CD4-positive, CD25-positive, alpha-beta regulatory T cell (primary cell): ENCODE data around the gene SLC38A3. TPM values are rescaled to one million over a fixed set of nuclear protein-coding genes. Genes with fewer than 3 reads are reported as not detected.

Experiments
- ATAC-seq, 2 donors: fragments of 150-1000 bp; cut with Tn5 transposase; one replicate each; pipeline ENCODE4 v1.10.0; 2021; ENCODE audit warnings: low read depth in 2 of 2, moderate number of reproducible peaks in 2 of 2, moderate library complexity in 1 of 2
- DNase-seq, 3 donors: peaks; one replicate each; pipeline versions ENCODE4 v3.0.0 to v3.0.0-alpha.2; 2012 to 2022; ENCODE audit warnings: mixed read lengths in 1 of 3
- H3K27ac ChIP-seq: one replicate; pipeline ENCODE4 v1.7.0; 2013; ENCODE audit warnings: mild to moderate bottlenecking, low read length; ENCODE audit not compliant: insufficient read depth, poor library complexity, severe bottlenecking
- H3K27me3 ChIP-seq: one replicate; pipeline ENCODE4 v1.7.0; 2013; ENCODE audit warnings: low read length; ENCODE audit not compliant: control insufficient read depth, insufficient read depth
- H3K36me3 ChIP-seq: one replicate; pipeline ENCODE4 v1.7.0; 2013; ENCODE audit warnings: mild to moderate bottlenecking, low read length, moderate library complexity; ENCODE audit not compliant: control insufficient read depth, insufficient read depth
- H3K4me1 ChIP-seq: 2 replicates; pipeline ENCODE4 v1.7.0; 2013; ENCODE audit warnings: mild to moderate bottlenecking, low read length; ENCODE audit not compliant: insufficient read depth, control insufficient read depth, poor library complexity, severe bottlenecking
- H3K4me3 ChIP-seq: one replicate; pipeline ENCODE4 v1.7.0; 2013; ENCODE audit warnings: low read depth, mild to moderate bottlenecking, low read length, moderate library complexity
- H3K9me3 ChIP-seq, 2 experiments: 1 replicate in 1 of 2; 2 replicates in 1 of 2; pipeline ENCODE4 v1.7.0; 2013; ENCODE audit warnings: low read length in 2 of 2, mild to moderate bottlenecking in 1 of 2, moderate library complexity in 1 of 2; ENCODE audit not compliant: control insufficient read depth in 2 of 2
- H3K27ac Mint-ChIP-seq, 3 donors: one replicate each; pipeline ENCODE4 v1.8.0; 2020 to 2022; ENCODE audit warnings: mild to moderate bottlenecking in 3 of 3, mixed read lengths in 3 of 3, moderate library complexity in 2 of 3
- H3K27me3 Mint-ChIP-seq: one replicate; pipeline ENCODE4 v1.8.0; 2022; ENCODE audit warnings: mild to moderate bottlenecking, mixed read lengths
- H3K36me3 Mint-ChIP-seq: one replicate; pipeline ENCODE4 v1.8.0; 2020; ENCODE audit warnings: mixed read lengths
- H3K4me1 Mint-ChIP-seq, 4 donors: one replicate each; pipeline ENCODE4 v1.8.0; 2020 to 2022; ENCODE audit warnings: mixed read lengths in 4 of 4, mild to moderate bottlenecking in 1 of 4
- H3K4me3 Mint-ChIP-seq, 4 donors: one replicate each; pipeline ENCODE4 v1.8.0; 2020 to 2022; ENCODE audit warnings: mild to moderate bottlenecking in 4 of 4, mixed read lengths in 4 of 4, moderate library complexity in 3 of 4
- H3K9me3 Mint-ChIP-seq, 7 donors: one replicate each; pipeline ENCODE4 v1.8.0; 2020 to 2022; ENCODE audit warnings: mixed read lengths in 7 of 7, mild to moderate bottlenecking in 3 of 7, moderate library complexity in 2 of 7
- polyA plus RNA-seq, 4 donors: library from polyadenylated mRNA; unstranded; fragments of 300-500 nt; fragmentation: Illumina TruSeq; gene quantifications; one replicate each; pipeline ENCODE4 v1.2.3, GENCODE V29; 2021
- total RNA-seq: library from RNA; stranded (reverse); gene quantifications from one replicate; pipeline ENCODE4 v1.2.3, GENCODE V29; 2022

Gene SLC38A3
- total and polyA plus RNA-seq, 5 donors from 2014 or later = not detected

GRCh38 chr3:50189989-50190388, 15.1 kb upstream of the SLC38A3 start:
- H3K4me1 Mint-ChIP-seq = peaks cover 0 to 17% (median 2%) of the 10 kb centered on the region in 4 donors
- Histone ChIP-seq H3K36me3 (no peaks in the 10 kb centered on the region), H3K27ac (no peak overlapping the region), H3K27me3 (no peaks in the 10 kb centered on the region), H3K9me3 (no peaks in the 10 kb centered on the region), H3K4me3 (no peak overlapping the region), H3K4me1 (peaks cover 25% of the 10 kb centered on the region)
- ATAC-seq (no peak), DNase-seq (no peak)
- H3K27ac Mint-ChIP-seq = no peak overlapping the region
- peaks cover 17% of the 10 kb centered on the region for H3K27me3 Mint-ChIP-seq
- H3K36me3 Mint-ChIP-seq = no peaks in the 10 kb centered on the region
- no peak overlapping the region for H3K4me3 Mint-ChIP-seq
- peaks cover 0 to 1% (median 0%) of the 10 kb centered on the region in 7 donors for H3K9me3 Mint-ChIP-seq

GRCh38 chr3:50190936-50191660, 14.0 kb upstream of the SLC38A3 start, which contains the start of gene GNAT1:
Gene GNAT1, plus strand, starts transcription at chr3:50191610. Its CDS starts 116 bp downstream, at chr3:50191726.
- DNase-seq (no peak), ATAC-seq (no peak)
- Mint-ChIP-seq H3K27me3 (peaks cover 22% of the 10 kb centered on the region), H3K9me3 (peaks cover 0 to 1% (median 0%) of the 10 kb centered on the region in 7 donors), H3K36me3 (no peaks in the 10 kb centered on the region), H3K4me3 (no peak within 1 kb of the TSS), H3K27ac (no peak within 1 kb of the TSS), H3K4me1 (peaks cover 0 to 17% (median 2%) of the 10 kb centered on the region in 4 donors)
- Histone ChIP-seq H3K27ac (no peak within 1 kb of the TSS), H3K27me3 (no peaks in the 10 kb centered on the region), H3K36me3 (no peaks in the 10 kb centered on the region), H3K4me3 (no peak within 1 kb of the TSS), H3K9me3 (no peaks in the 10 kb centered on the region), H3K4me1 (peaks cover 25% of the 10 kb centered on the region)

- Histone ChIP-seq H3K9me3 (no peaks in the 10 kb centered on the region), H3K4me1 (peaks cover 25% of the 10 kb centered on the region), H3K27me3 (no peaks in the 10 kb centered on the region), H3K27ac (no peak overlapping the region), H3K36me3 (no peaks in the 10 kb centered on the region), H3K4me3 (no peak overlapping the region)
- Mint-ChIP-seq H3K27me3 (peaks cover 27% of the 10 kb centered on the region), H3K27ac (no peak overlapping the region), H3K4me3 (no peak overlapping the region), H3K4me1 (peaks cover 0 to 17% (median 2%) of the 10 kb centered on the region in 4 donors), H3K9me3 (peaks cover 0 to 1% (median 0%) of the 10 kb centered on the region in 7 donors), H3K36me3 (no peaks in the 10 kb centered on the region)
- ATAC-seq = no peak
- no peak for DNase-seq
These were observed 12.9 kb upstream of the SLC38A3 start for GRCh38 chr3:50192124-50192523.

DNA sequence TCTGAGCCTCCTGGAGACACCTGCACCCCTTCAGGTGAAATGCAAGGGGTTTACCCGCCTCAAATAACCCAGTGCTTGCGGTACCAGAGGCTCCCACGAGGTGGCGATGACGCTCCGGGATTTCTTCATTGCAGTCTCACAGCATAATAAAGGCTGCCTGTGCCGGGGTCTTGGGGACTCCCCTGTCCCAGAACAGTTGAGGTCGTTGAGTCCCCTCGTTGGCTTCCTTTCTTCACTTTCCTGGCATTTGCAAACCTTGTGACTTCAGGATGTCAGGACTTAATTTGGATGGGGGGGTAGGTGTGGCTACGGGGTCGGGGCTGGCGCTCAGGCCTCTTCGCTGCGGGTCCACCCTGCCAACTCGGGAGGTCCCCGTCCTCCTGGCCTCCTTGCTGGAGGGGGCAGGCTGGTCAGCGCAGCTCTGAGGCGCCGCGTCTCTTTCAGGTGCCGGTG, 12.4 kb upstream of the SLC38A3 start:
- Histone ChIP-seq H3K36me3 (no peaks in the 10 kb centered on the region), H3K9me3 (no peaks in the 10 kb centered on the region), H3K4me1 (peaks cover 25% of the 10 kb centered on the region), H3K4me3 (no peak overlapping the region), H3K27me3 (no peaks in the 10 kb centered on the region), H3K27ac (no peak overlapping the region)
- Mint-ChIP-seq H3K9me3 (peaks cover 0 to 1% (median 0%) of the 10 kb centered on the region in 7 donors), H3K4me3 (peak overlapping the region in 3 of 4 donors; percentile 61 to 76 (median 65)), H3K27ac (peak overlapping the region in 2 of 3 donors; percentile 45 to 80), H3K4me1 (peaks cover 0 to 17% (median 2%) of the 10 kb centered on the region in 4 donors), H3K36me3 (no peaks in the 10 kb centered on the region), H3K27me3 (peaks cover 33% of the 10 kb centered on the region)
- ATAC-seq (peak; percentile 43 to 50), DNase-seq (peak; percentile 70 to 83 (median 78))

DNA sequence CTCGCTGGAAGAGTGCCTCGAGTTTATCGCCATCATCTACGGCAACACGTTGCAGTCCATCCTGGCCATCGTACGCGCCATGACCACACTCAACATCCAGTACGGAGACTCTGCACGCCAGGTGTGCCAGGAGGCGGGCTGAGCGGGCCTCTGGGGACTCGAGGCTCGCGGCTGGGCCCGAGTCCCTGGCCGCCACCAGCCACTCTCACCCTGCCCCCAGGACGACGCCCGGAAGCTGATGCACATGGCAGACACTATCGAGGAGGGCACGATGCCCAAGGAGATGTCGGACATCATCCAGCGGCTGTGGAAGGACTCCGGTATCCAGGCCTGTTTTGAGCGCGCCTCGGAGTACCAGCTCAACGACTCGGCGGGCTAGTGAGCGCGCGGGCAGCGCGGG, 11.8 kb upstream of the SLC38A3 start:
- Histone ChIP-seq H3K4me1 (peaks cover 25% of the 10 kb centered on the region), H3K4me3 (no peak overlapping the region), H3K9me3 (no peaks in the 10 kb centered on the region), H3K27ac (no peak overlapping the region), H3K27me3 (no peaks in the 10 kb centered on the region), H3K36me3 (no peaks in the 10 kb centered on the region)
- H3K36me3 Mint-ChIP-seq = no peaks in the 10 kb centered on the region
- H3K9me3 Mint-ChIP-seq = peaks cover 0 to 1% (median 0%) of the 10 kb centered on the region in 7 donors
- no peak for ATAC-seq
- peaks cover 33% of the 10 kb centered on the region for H3K27me3 Mint-ChIP-seq
- no peak for DNase-seq
- peaks cover 0 to 17% (median 2%) of the 10 kb centered on the region in 4 donors for H3K4me1 Mint-ChIP-seq
- no peak overlapping the region for H3K4me3 Mint-ChIP-seq
- no peak overlapping the region for H3K27ac Mint-ChIP-seq

- Histone ChIP-seq H3K9me3 (no peaks in the 10 kb centered on the region), H3K4me3 (no peak overlapping the region), H3K36me3 (no peaks in the 10 kb centered on the region), H3K27ac (no peak overlapping the region), H3K27me3 (no peaks in the 10 kb centered on the region), H3K4me1 (peaks cover 25% of the 10 kb centered on the region)
- H3K27ac Mint-ChIP-seq = peak overlapping the region in 1 of 3 donors; percentile 51
- peaks cover 33% of the 10 kb centered on the region for H3K27me3 Mint-ChIP-seq
- H3K36me3 Mint-ChIP-seq = no peaks in the 10 kb centered on the region
- DNase-seq = no peak
- no peak for ATAC-seq
- H3K4me3 Mint-ChIP-seq = peak overlapping the region in 1 of 4 donors; percentile 50
- H3K9me3 Mint-ChIP-seq = peaks cover 0 to 1% (median 0%) of the 10 kb centered on the region in 7 donors
- peaks cover 0 to 17% (median 2%) of the 10 kb centered on the region in 4 donors for H3K4me1 Mint-ChIP-seq
These were observed 11.3 kb upstream of the SLC38A3 start for GRCh38 chr3:50193746-50194127.

DNA sequence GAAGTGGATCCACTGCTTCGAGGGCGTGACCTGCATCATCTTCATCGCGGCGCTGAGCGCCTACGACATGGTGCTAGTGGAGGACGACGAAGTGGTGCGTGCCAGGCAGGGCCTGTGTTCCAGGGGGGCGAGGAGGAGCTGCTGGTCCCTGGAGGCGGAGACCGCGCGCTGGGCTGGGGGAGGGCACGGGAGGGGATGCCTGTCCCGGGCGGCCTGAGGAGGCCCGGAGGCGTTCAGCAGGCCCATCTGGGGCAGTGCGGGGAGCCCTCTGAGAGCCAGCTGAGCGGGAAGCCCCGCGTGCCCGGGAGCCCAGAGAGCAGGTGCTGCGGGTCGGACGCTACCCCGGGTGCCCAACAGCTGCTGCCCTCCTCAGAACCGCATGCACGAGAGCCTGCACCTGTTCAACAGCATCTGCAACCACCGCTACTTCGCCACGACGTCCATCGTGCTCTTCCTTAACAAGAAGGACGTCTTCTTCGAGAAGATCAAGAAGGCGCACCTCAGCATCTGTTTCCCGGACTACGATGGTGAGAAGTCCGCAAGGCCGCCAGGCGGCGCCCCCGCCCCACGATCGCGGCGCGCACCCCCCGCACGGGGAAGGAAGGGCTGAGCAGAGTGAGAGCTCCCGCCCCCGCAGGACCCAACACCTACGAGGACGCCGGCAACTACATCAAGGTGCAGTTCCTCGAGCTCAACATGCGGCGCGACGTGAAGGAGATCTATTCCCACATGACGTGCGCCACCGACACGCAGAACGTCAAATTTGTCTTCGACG, 10.8 kb upstream of the SLC38A3 start:
- Histone ChIP-seq H3K27ac (no peak overlapping the region), H3K4me1 (peaks cover 25% of the 10 kb centered on the region), H3K4me3 (no peak overlapping the region), H3K27me3 (no peaks in the 10 kb centered on the region), H3K36me3 (no peaks in the 10 kb centered on the region), H3K9me3 (no peaks in the 10 kb centered on the region)
- Mint-ChIP-seq H3K4me1 (peaks cover 0 to 17% (median 2%) of the 10 kb centered on the region in 4 donors), H3K9me3 (peaks cover 0 to 1% (median 0%) of the 10 kb centered on the region in 7 donors), H3K27me3 (peaks cover 34% of the 10 kb centered on the region), H3K27ac (peak overlapping the region in 1 of 3 donors; percentile 76), H3K4me3 (peak overlapping the region in 3 of 4 donors; percentile 29 to 79 (median 66)), H3K36me3 (no peaks in the 10 kb centered on the region)
- DNase-seq (peak; percentile 76 to 86 (median 84)), ATAC-seq (peak; percentile 80 to 83)
